Spleen (tissue), 7 donors: ENCODE results near the gene DNMT1.

ENCODE experiments used
- CTCF ChIP-seq, 11 experiments: fragments of 200-600 bp in 7 of 11; fragments of 450-650 bp in 4 of 11; sonication (generic) in 4 of 11; IDR thresholded peaks in 8 of 11; conservative IDR thresholded peaks in 3 of 11; 1 replicate in 7 of 11; 2 replicates in 4 of 11; pipeline versions ENCODE4 v1.4.0 to v1.8.0; 2016 to 2021; ENCODE audit warnings: antibody characterized with exemption in 11 of 11, inconsistent platforms in 4 of 11, mild to moderate bottlenecking in 1 of 11
- POLR2A ChIP-seq, 3 donors: fragments of 450-650 bp; IDR thresholded peaks; one replicate each; pipeline ENCODE4 v1.5.1; 2017; ENCODE audit warnings: antibody characterized with exemption in 3 of 3, mild to moderate bottlenecking in 1 of 3
- POLR2AphosphoS5 ChIP-seq, 3 donors: sonication (generic); formaldehyde crosslinking; IDR thresholded peaks; one replicate each; pipeline ENCODE4 v1.5.1; 2017; ENCODE audit warnings: antibody characterized with exemption in 3 of 3
- donor health status: DM: no; HTN: no; CAD: no; lungs with moderate emphysema.
- donor health status: DM: no; HTN: no; CAD: no.
- donor health status: DM: no; HTN: no; CAD: no.

GRCh38 chr19:10235003-10235402 is 40.2 kb upstream of the DNMT1 start:
- no peak for TF ChIP-seq CTCF (IDR thresholded peaks at IDR 0.05 in 8 of 11, conservative IDR thresholded peaks at IDR 0.05 in 3 of 11)
- no peak for TF ChIP-seq POLR2A (IDR thresholded peaks at IDR 0.05)
- TF ChIP-seq POLR2AphosphoS5 (IDR thresholded peaks at IDR 0.05), result no peak
